ENCODE data around the gene CYP2C9.
"Not testable (repeated sequence)": the region's sequence is repeated elsewhere in the genome, so short reads cannot be mapped to it uniquely, and the experiment has no call there.

CYP2C9 gene

DNA sequence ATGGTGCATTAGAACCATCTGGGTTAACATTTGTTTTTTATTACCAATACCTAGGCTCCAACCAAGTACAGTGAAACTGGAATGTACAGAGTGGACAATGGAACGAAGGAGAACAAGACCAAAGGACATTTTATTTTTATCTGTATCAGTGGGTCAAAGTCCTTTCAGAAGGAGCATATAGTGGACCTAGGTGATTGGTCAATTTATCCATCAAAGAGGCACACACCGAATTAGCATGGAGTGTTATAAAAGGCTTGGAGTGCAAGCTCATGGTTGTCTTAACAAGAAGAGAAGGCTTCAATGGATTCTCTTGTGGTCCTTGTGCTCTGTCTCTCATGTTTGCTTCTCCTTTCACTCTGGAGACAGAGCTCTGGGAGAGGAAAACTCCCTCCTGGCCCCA lies at the start of gene CYP2C9:
CYP2C9 (plus strand) TSS at position 276 of the 400 bp plus-strand sequence; CDS start at position 301, 25 bp downstream.
- DNase-seq: no peak

DNA sequence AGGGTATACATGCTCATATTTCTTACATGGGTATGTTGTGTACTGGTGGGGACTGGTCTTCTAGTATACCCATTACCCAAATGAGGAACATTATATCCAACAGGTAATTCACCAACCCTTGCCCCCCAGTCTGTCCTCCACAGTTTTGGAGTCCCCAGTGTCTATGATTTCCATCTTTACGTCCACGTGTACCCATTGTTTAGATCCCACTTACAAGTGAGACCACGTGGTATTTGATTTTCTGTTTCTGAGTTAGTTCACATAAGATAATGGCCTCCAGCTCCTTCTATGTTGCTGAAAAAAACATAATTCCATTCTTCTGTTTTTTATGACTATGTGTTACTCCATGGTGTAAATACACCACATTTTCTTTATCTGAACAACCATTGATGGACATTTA lies 49.3 kb upstream of the CYP2C9 start:
- no peak for DNase-seq

DNA sequence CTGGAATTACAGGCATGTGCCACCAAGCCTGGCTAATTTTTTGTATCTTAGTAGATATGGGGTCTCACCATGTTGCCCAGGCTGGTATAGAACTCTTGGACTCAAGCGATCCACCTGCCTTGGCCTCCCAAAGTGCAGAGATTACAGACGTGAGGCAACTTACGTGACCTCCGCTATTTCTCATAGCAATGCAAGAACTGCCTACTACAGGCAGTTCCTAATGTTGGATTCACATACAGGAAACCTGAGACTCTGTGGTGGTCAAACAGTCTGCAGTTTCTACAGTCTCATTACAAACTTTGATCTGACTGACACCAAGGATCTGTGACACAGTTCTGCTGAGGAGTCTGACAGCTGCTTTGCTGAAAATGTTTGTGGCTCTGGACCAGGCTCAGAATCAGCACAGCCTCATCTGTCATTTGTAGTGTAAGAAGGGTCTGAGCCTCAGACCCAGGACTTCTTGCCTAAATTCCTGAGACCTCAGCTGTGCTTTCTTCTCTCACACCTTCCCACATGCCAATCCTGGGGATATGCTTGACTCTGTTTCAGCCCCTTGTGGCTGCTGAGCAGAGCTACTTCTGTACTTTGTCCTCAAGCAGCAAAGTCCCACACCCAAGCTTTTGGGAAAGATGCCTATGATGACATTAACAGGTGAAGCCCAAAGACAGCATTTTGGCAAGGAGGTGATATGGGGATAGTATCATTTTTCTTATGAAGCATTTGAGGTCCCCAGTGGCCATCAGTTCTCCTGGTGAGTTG lies 48.0 kb upstream of the CYP2C9 start:
- no peak for DNase-seq

DNA sequence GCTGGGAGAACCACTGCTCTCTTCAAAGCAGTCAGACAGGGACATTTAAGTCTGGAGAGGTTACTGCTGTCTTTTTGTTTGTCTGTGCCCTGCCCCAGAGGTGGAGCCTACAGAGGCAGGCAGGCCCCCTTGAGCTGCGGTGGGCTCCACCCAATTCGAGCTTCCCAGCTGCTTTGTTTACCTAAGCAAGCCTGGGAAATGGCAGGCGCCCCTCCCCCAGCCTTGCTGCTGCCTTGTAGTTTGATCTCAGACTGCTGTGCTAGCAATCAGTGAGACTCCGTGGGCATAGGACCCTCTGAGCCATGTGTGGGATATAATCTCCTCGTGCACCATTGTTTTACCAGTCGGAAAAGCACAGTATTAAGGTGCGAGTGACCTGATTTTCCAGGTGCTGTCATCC lies 40.0 kb upstream of the CYP2C9 start:
- not testable (repeated sequence) for DNase-seq

DNA sequence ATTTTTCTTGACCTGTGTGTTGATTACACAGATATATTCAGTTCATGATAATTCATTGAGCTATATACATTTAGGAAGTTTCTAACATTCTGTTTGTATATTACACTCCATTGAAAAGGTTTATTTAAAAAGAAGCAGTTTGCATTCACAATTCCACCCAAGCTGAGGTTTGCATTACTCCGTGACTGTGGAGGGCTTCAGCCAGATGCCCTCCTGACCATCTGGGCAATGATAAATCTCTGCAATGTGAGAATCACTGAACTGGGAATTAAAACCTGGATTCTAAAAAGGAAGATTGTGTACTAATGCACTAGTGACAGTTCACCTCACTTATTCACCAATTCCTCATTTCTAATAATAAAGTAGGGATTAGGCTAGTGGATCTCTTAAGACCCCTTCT lies 36.4 kb upstream of the CYP2C9 start:
- DNase-seq: no peak

DNA sequence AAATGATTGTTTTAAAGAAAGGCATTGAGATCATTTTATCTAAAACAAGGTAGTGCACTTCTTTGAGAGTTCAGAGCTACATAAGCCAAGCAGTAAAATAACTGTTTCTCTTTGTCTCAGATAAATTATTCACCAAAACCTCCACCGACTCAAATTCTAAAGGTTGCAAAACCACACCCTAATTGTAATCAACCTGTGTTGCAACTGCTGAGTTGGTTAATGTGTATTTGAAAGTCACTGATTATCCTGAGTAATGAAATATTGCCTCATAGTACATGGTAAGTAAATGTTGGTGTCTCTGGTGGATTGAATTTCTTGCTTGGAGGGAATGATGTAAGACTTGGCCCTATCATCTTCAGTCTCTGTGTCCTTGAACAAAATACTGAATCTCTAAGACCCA lies 35.9 kb upstream of the CYP2C9 start:
- DNase-seq: no peak

DNA sequence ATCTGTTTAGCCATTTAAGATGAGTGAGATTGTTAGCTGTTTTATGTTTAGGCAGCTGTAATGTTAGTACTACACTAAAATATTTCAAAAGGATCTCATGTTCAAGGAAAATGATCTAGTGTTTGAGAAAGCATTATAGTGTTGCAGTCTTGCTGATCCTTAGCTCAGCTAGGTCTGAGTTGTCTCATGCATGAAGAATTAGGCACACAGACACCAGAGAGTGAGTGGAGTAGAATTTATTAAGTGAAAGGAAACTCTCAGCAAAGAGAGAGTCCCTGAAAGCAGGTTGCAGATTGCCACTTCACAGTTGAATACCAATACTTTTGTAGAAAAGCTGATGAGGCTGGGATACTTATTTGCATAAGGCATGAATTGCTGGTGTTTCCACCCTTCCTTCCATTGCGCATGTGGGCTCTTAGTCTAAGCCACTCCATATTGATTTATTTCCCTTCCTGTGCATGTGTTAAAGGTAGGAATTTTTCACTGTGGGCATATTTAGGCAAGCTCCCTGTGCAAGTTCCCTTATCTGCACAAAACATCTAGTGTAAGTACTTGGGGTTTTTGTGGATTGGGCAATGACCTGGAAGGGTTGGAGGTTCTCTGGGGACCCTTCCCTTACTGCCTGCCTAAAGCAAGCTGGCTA lies 33.8 kb upstream of the CYP2C9 start:
- not testable (repeated sequence) for DNase-seq

DNA sequence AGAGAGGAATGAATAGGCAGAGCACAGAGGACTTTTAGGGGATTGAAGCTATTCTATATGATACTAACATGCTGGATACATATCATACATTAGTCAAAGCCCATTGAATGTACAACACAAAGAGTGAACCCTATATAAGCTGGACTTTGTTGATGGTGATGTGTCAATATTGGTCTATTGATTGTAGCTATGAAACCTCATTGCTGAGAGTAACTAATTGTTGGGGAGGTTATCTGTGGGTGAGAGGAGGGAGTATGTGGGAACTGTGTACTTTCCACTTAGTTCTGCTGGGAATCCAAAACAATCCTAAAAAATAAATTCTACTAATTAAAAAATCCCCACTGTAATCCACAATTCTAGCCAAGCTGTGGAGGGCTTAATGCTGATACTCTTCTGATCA lies 22.0 kb upstream of the CYP2C9 start:
- DNase-seq: no peak

DNA sequence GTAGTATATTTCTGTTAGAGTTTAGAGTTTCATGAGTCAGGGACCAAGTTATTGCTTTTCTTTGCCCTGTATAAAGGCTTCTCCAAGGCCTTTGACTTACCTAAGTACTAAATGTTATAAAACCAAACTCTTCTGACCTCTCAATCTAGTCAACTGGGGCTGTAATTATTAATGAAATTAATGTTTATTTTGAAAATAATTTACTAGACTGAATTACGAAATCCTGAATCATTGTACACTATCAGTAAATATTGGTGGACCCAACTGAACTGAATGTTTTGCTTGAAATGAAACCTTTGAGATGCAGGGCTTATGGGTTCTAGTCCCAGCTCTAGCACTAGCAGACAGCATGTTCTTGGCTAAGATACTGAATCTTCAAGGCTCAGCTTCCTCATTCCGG lies 1.7 kb upstream of the CYP2C9 start:
- DNase-seq: no peak

DNA sequence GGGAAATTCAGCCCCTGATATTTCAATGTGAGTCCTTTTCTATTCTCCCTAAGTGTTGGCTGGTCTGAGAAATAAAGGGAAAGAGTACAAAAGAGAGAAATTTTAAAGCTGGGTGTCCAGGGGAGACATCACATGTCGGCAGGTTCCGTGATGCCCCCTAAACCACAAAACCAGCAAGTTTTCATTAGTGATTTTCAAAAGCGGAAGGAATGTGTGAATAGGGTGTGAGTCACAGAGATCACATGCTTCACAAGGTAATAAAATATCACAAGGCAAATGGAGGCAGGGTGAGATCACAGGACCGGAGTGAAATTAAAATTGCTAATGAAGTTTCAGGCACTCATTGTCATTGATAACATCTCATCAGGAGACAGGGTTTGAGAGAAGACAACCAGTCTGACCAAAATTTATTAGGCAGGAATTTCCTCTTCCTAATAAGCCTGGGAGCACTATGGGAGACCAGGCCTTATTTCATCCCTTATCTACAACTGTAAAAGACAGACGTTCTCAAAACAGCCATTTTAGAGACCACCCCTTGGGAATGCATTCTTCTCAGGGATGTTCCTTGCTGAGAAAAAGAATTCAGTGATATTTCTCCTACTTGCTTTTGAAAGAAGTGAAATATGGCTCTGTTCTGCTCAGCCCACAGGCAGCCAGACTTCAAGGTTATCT lies 5.1 kb downstream of the CYP2C9 start:
- DNase-seq: not testable (repeated sequence)

DNA sequence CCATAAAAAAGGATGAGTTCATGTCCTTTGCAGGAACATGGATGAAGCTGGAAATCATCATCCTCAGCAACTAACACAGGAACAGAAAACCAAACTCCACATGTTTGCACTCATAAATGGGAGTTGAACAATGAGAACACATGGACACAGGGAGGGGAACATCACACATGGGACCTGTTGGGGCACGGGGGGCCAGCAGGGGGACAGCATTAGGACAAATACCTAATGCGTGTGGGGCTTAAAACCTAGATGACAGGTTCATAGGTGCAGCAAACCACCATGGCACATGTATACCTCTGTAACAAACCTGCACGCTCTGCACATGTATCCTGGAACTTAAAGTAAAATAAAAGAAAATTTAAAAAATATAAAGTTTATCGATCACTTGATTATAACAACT lies 7.7 kb downstream of the CYP2C9 start:
- not testable (repeated sequence) for DNase-seq

DNA sequence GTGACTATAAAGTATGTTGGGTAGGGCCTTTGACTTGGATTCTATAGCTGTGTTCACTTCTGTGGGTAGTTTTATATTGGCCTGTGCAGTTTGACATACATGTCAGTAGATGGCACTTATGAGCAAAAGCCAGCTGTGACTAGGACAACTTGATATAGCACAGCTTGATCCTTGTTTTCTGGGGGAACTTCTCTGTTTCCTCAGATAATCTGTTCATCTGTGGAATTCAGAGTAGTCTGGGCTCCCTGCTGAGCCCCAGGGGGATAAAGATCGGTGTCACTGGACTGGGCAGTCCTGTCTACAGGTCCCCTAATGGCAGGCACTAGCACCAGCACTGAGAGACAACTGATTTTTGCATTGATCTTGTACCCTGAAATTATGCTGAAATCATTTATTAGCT lies 25.4 kb downstream of the CYP2C9 start:
- peak; percentile 5 for DNase-seq

DNA sequence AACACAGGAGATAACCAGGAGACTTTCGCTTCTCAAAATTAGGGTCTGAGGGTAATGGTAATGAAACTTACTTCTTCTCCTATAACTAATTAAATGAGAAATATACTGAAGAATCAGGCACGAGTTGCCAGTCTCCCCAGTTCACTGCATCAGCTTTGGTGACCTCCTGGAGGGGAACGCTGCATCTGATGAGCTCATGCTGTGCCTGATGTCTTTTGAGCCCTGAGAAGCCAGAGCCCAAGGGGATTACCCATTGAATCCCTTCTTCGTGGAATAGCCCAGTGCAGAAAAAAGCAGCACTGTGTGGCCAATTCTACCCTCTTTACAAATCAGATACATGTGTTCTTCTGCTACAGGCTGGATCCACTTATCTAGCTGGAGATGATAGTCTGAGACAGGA lies 45.1 kb downstream of the CYP2C9 start:
- no peak for DNase-seq

DNA sequence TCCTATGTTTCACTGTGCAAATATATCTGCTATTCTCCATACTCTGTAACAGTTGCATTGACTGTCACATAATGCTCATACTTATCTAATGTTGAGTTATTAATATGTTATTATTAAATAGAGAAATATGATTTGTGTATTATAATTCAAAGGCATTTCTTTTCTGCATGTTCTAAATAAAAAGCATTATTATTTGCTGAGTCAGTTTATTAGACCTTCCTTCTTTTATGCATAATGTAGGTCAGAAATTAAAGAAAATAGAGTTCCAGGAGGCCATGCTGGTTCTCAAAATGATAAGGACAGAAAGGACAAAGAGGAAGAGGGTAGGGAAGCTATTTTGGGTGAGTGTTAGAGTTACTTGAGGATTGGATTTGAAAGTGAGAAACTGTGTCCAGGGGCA lies 50.7 kb downstream of the CYP2C9 start:
- DNase-seq: no peak

DNA sequence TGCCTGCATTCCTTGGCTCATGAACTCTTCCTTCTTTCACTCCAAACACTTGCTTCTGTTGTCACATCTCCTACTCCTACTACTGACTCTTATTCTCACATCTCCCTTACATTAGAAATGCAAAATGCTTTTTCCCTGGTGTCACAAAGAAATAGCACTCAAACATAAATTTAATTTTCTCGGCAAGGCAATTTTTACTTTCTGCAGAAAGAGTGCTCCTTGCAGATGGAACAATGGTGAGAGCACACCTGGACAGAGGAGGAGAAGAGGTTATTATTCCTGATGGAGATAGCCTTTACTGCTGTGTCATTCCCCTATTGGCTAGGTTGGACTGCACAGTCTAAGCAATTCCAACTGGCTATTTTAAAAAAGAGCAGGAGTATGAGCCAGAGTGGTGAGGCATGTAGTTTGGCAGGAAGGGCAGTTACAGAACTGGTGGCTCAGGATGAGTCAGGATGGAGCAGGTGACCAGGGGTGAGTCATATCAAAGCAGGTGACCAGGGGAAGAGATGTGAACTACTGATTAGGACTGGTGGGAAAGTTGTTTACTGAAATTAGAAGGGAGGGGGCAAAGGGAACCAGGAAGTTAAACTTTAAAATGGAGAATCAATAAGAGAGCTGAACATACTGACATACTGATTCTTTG lies 52.9 kb downstream of the CYP2C9 start:
- DNase-seq: no peak

DNA sequence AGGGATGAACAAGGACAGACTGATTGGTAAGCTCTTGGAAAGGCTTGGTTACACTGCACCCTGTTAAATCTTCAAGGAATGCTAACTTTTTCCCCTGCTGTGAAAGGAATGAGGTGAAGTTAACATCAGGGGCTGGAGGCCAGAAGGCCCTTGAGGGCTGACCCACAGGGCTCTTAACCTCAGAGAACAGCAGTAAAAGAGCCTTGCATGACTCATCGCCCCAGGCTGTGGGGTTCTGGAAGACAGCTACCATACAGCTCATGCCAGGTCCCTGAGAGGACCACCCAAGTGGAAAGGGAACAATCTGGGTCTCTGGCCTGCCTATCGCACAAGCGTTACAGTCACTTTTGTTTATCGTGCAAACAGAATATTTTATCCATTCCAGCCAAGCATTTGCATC lies 54.4 kb downstream of the CYP2C9 start:
- no peak for DNase-seq

DNA sequence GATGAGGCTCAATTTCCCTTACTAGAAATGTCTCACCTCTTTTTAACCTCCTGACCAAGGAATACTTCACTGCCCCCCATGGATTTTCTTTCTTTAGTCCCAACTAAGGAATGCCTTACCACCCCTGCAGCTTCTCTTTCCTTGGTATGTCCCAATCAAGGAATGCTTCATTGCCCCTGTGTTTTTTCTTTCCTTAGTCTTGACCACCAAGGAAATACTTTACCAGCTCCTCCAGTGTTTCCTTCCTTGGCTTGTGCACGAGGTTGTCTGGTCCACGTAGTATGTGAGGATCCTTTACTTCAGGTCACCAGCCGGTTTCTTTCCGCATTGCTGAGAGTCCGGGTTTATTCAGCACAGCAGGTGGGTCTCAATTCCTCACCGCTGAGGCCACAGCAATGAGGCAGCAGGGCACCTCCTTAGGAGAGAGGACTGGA lies 59.3 kb downstream of the CYP2C9 start:
- no peak for DNase-seq

DNA sequence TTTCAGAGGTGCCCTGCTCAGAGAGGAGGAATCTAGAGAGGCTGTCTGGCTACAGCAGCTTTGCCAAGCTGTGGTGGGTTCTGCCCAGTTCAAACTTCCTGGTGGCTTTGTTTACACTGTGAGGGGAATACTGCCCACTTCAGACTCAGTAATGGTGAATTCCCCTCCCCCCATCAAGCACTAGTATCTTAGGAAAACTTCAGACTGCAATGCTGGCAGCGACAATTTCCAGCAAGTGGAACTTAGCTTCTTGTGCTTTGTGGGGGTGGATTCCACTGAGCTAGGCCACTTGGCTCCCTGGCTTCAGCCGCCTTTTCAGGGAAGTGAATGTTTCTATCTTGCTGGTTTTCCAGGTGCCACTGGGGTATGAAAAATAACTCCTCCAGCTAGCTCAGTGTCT lies 88.0 kb downstream of the CYP2C9 start:
- no peak for DNase-seq

DNA sequence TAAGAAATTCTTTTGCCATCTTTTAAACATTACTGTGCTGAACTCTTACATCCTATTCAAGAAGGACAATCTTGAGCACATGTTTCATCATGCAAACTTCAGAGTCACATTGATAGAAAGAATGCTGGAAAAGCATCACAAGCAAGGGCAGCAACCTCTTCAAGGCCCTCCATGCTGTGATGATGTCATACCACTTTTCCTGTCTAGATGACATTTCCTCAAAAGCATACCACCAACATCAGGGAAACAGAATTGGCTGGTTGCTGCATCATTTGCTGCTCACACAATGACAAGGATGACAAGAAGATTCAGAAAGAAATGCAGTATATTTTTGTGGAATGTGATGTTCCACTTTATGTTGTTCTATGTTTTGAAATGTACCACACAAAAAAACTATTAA lies 93.2 kb downstream of the CYP2C9 start:
- DNase-seq: no peak

DNA sequence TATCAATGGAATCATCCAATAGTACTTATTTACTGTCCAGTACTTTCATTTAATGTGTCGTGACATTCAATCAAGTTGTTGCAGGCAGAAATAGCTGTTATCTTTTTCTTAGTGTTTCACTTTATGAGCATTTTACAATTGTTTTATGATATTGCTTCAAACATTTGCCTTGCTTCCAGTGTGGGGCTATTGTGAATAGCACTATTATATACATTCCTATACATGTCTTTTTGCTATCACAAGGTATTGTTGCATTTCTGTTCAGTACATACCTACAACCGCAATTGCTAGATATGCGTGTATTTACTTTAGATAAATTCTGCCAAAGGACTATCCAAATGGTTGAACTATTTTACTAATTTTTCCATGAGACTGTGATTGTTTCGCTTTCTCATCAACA lies 95.9 kb downstream of the CYP2C9 start:
- DNase-seq: no peak

DNA sequence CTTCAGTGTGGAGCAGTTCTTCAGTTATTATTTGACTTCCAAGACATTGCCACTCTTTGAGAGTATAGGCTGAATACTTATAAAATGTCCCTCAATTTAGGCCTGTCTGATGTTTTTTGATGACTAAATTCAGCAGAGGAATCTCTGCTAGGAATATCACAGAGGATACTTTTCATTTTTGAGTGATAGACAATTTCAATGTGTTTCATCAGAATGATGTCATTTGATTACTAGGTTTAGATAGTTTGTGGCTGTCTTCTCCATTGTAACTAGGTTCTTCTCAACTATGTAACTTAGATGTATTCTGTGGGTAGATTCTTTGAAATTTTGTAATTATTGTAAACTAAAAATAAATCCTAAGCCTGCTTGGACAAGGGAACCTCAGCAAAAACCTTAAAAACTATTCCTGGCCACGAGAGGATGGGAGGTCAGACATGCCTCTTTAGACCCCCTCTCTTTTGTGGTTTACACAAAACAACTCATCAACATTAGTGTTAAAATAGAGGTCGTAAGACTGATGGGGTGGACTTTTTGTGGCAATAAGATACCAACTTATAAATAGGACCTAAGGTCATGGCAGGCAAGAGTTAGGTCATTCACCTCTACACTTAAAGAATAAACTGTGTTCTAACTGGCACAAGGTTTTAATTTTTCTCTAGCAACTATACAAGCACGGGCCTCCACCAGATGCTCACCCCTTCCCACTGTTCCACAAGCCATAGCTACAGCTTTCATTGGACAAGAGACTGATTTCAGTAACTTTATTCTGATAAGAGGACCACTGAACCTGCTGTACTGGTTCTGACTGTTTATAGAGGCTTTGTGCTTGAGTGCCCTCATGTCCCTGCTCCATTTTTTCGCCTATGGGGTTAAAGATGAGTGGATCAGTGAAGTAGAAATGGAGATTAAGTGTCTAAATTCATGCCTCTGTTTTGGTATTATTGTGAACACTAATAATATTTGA lies 97.2 kb downstream of the CYP2C9 start:
- DNase-seq: no peak

DNA sequence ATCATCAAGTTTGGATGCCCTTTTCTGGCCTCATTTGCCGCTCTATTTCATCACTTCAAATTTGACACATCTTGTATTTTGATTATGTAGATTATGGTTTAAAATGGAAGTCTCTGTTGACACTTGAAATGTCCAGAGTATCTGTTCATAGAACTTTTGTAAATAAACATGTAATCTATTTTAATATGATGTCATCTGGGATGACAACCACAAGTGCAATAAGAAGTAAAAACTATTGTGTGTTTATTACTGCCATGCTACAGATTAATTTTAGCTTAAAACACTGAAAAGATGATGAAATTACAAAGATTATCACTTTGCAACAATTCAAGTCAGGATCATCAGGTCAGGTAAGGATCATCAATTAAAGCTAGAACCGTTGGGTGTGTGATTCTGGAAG lies 100.8 kb downstream of the CYP2C9 start:
- no peak for DNase-seq

Measured in NCI-H1694 treated with DMSO at 0.1 percent for 48 hours (cell line).